ENCODE data around the gene CCDC148.

CCDC148 gene

DNA sequence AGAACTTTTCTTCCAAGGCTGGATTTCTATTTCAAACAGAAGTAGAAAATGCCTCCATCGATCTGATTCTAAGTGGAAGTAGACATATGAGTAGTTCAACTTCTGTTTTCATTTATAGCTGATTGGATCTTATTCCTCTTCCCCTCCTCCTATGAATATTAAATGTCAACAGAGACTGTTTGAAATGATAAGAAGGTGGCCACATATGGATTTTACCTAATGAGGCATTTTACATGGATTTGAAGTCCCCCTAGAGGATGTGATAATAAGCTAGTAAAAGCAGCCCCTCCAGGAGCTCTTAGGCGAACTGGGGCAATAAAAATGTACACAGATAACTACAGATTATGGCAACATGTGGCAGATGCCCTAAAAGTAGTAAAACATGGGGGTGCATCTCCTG, 283.8 kb downstream of the CCDC148 start:
- no peak for DNase-seq (ENCODE audit: low spot score)

DNA sequence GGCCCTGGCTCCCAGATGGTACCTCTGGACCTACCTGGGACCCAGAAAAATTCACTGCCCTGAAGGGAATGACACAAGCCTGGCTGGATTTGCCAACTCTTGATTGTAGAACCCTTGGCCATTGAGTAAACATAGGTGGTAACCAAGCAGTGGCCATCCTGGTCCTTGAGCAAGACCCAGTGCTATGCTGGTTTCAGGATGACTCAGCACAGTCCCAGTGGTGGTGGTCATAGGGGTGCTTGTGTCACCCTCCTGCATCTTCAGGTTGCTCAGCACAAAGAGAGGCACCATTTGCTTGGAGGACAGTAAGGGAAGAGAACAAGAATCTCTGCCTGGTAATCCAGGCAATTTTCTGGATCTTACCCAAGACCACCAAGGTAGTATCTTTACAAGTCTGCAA, 302.0 kb downstream of the CCDC148 start:
- no peak for DNase-seq (ENCODE audit: low spot score)

GRCh38 chr2:158153270-158154015, 303.1 kb downstream of the CCDC148 start:
- no peak for DNase-seq (ENCODE audit: low spot score)

DNA sequence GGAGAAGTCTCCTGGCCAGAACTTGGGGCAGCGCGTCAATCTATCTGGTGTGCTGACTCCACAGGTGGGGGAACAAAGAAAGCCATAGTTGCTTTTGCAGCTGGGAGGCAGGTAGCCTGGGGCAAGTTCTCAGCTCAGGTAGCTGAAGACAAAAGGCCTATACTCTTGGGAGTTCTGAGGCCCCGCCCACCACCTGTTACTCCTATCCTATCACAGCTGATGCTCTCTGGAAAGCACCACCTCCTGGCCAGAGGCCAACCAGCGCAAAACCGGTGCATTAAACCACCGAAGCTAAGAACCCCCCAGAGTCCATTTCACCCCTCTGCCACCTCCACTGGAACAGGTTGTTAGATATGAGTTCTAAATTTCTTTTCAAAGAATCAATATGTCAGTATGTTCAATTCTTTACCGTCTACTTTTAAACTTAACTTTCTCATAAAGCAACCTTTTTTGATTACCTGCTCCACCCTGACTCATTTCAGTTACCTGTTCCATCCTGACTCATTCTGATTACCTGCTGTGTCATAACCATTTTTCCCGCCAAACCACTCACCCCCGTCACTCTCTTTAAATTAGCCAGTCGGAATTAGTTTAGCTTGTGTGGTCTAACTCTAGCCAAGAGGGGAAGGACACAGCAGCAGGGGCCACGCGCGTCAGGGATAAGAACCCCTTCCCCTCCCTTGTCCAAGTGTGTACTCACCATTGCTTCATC, 311.5 kb downstream of the CCDC148 start:
- no peak for DNase-seq (ENCODE audit: low spot score)

DNA sequence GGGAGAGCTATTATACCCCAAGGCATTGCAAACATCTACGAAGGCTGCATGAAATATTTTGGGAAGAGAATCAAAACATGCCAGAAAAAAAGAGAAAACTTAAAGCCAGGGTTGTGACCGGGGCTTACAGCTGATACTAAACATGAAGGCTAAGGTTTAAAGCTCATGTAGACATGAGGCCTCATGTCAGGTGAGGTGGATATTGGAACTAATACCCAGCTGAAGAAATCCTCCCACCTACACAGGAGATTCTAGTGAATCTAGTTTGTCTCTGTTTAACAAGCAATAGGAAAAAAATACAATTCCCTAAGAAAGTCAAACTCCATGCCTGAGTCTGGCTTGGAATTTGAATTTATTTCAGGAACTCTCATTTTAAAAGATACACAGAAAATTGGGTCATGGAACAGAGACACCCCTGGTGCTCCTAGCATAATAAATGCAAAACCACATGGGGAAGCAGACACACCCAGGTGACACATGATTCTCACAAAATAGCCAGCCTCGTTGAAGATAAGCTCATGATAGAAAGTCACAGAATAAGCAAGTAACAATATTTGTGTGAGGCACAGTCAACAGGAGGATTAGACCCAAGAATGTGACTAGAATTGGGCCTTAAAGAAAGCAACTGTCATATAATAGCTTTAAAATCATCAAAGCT, 312.7 kb downstream of the CCDC148 start:
- DNase-seq (ENCODE audit: low spot score): no peak

GRCh38 chr2:158142568-158143332, 313.8 kb downstream of the CCDC148 start:
- no peak for DNase-seq (ENCODE audit: low spot score)

DNA sequence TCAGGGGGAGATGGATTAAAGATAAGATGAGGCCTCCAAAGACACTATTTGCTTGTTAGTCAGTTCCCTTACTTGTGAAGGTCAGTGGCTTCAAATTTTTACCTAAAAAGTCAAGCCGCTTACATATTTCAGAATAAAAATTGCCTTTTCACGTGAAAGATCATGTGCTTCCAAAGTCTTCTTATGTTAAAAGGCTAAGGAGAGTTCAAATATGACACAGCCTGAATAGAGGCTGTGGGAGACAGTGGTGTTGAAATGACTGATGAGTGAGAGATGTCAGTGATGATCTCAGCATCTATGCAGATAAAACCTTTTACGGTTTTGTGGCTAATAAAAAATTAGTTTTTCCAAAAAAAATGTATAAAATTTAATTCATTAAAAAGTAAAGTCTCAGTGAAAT, 314.4 kb downstream of the CCDC148 start:
- DNase-seq (ENCODE audit: low spot score): no peak

DNA sequence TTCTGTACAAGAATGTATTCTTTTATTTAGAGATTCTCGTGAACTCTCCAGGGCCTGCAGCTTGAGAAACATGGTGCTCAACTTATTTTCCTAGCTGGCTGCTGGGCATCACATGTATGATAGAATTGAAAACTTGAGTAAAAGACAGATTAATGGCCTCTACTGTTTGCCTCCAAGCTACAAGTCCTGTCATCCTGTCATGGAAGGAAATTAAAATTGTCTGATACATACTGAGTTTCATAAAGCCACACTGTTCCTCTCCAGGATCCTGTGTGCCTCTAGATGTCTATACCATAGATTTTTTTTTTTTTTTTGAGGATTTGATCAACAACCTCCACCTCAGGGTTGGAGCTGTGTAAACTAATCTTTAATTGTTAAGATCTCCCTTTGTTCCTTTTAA, 316.4 kb downstream of the CCDC148 start:
- no peak for DNase-seq (ENCODE audit: low spot score)

DNA sequence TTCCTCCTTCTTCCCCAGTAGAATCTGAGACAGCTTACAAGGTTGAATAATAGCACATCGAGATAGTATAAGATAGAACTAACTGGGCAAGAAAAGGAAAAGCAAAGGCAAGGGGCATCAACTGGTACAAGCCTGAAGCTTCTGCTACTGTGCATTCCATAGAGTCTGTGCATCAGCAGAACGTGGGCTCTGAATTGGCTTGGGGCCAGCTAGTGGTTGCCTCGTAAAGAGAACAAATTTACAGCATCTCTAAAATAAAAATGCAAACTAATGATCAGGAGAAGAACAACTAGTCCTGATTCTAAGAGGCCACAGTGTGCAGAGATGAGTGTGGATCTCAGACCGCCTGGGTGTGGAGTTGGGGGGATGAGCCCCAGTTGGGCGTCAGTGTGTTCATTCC, 318.3 kb downstream of the CCDC148 start:
- no peak for DNase-seq (ENCODE audit: low spot score)

- DNase-seq (ENCODE audit: low spot score): no peak
Observed at GRCh38 chr2:158135096-158135495, 321.5 kb downstream of the CCDC148 start.

DNA sequence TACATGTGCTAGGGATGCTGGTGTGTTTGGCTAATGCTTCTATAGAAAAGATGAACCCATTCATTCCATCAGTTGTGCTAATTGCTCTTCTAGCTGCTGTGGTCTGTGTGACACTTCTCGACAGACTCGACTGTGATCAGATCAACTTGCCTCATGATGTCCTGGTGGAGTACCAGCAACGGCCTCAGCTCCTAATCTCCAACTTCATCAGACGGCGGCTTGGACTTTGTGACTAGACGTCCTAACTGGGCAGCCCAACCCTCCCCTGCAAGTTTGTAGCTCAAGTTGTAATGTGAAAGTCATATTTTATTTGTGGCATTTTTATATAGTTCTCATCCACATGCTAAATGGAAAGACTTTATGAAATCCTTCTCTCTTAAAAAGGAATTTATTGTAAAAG, 321.9 kb downstream of the CCDC148 start:
- no peak for DNase-seq (ENCODE audit: low spot score)

DNA sequence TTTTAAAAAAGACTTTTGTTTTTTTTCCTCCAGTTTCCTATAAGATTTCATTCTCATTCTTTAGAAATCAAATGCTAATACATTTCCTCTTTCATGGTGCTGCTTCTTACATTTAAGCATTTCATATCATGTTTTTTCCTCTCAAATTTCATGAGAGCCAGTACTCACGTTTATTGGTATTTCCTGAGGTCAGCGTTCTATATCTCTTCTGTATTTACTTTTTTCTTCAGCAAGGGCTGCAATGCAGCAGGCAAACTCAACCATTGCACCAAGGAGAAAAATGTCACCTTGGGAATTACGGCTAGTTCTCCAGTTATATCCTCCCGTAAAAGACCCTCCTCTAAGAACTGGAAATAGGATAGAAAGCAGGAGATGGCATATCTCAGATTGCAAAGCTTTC, 322.5 kb downstream of the CCDC148 start:
- DNase-seq (ENCODE audit: low spot score): no peak

DNA sequence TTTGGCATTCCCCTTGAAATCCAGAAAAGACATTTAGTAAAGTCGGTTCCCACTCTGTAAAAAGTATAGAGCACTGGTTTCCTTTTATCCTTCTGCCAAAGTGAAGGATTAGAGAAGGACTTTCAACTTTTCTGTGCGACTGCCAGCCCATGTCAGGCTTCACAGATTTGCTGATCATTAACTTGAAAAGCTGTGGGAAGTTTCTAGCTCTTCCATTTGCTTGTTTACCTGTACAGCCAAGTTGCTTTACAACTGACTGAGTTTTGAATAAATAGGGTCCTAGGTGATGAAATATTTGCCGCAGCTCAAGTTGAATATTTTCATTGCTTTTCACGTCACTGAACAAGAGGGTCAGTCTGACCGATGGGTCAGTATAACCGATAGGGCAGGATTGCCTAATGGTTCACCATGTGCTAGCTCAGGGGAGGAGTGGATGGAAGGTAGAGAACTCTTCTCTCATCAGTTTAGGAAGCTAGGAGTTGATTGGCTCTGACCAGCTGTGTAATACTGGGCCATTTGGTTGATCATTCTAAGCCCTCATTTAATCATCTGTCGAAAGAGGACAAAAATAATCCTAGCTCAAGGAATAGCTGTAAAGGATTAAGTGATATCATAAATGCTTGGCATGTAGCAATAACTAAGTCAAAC, 324.5 kb downstream of the CCDC148 start:
- DNase-seq (ENCODE audit: low spot score): no peak

- no peak for DNase-seq (ENCODE audit: low spot score)
Observed at GRCh38 chr2:158131483-158131912, 325.1 kb downstream of the CCDC148 start.

DNA sequence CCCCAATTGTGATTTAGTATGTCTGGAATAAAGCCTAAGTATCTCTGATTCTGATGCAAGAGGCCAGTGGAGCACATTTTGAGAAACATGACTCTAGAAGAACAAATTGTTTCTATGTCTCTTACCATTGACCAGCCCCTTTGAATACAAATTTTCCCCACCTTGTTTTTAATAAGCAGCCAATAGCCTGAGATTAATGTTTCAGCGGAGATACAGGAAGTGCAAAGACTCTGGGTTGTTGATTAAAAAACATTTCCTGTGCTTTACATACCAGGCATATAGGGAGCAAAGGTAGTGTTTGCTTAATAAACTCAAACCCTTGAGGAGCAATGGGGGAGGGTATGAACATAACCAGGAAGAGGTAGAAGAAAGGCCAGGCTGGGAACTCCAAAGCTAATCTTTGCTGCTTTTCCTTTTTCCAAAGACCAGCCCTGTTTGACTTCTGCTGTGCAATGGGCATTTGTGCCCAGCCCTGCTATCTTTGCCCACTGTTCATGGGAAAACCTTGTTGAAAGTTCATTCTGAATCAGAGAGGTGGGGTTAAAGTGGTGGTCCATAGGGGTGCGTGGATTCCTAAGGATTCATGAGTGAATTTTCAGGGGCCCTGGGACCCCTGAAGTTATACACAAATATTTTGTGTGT, 325.6 kb downstream of the CCDC148 start:
- DNase-seq (ENCODE audit: low spot score): no peak

DNA sequence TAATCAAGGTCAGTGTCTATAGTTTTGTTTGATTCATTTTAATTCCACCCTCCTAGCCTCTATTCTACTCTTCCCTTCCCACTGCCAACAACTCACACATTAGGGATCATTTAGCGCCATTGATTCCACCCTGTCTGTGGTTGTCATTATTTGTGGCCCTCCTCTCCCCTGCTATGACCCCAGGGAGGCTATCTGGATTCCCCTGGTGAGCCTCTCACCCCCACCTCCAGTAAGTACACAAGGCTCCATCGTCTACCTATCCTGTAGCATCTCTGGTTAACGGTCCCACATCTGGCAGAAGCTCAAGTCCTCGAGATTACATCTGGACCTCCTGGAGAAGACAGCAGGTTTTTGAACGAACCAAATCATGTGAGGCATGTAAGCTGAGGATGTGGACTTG, 327.5 kb downstream of the CCDC148 start:
- DNase-seq (ENCODE audit: low spot score): no peak

DNA sequence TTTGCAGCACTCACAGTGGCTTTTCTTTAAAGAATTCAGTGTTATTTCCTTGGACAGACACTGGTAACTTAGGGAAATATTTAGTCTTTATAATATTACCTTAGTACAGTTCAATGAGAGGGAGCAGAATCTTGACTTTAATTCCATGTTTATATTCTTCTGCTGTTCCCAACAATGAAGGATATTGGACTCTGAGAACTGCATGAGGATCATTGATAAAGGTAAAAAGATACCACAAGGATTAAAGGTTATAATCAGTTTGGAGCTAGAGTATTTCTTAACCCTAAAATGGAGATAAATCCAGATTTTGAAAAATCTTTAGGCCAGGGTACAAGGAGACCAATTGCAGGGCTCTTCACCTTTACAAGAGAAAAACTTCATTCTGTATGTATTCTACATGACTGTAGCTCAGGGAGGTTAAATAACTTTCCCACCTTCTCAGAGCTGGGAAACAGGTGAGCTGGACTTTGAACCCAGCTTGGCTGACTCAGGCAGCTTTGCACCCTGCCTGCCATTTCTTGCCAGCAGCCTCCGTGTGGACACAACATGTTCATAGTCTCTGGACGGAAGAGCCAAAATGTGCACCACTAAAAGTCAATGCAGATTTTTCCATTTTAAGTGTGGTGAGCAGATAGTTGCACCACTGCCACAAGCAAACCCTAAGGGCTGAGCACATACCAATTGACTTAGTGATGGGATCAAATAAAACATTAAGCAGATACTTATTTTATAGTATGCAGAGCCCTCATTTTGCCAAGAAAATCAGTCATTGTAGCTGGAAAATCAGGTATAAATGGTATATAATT, 328.2 kb downstream of the CCDC148 start:
- DNase-seq (ENCODE audit: low spot score): no peak

DNA sequence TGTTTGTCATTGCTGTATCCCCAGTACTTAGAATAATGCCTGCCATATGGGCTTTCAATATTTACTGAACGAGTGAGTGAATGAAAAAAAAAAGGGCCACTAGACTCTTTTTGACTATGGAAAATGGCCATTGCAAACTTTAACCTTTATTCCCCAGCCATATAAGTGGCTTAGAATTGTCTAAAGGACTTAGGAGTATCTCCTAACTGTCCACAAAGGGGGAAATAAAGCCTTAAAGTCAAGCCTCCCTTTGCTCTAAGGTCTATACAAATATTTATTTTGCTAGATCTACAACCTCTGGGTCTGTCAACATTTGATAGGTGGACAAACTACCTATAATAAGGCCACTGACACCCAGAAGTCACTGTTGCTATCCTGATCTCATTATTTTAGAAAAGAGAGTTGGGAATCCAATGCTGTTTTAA, 329.2 kb downstream of the CCDC148 start:
- DNase-seq (ENCODE audit: low spot score): no peak

- DNase-seq (ENCODE audit: low spot score): no peak
Observed at GRCh38 chr2:158125756-158126498, 330.6 kb downstream of the CCDC148 start.

DNA sequence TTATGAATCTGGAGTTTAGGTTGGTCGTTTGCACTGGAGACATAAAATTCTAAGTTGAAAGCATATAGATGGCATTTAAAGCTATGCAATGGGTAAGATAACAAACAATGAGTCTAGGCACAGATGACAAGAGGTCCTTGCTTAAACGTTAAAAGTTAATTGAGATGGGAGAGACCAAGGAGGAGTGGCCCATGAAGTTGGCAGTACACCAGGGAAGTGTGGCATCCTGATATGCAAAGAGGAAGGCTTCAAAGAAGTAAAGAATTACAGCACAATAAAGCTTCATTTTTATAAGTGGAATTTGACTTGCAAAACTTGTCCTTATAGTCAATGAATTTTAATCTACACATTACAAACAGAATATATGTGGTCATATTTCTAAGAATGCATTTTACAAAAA, 331.7 kb downstream of the CCDC148 start:
- DNase-seq (ENCODE audit: low spot score): no peak
